ENCODE measurements around the gene SLC4A1AP.

Gene SLC4A1AP

DNA sequence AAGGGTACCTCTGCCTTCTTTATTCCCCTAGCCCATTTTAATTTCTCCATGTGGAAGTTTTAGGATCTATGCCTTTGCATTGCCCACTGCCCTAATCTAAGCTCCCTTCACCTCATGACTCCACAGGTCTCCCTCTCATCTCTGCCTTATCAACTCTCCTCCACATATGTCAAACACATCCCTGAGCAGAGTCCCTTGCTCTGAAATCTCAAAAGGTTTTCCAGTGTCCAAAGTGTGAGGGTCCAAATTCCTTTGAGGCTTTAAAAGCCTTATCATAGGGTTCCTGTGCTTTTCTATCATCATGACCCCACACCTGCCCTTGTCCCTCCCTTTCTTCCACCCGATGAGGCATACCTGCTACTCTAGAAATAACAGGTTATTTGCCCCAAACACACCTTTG is 38.6 kb downstream of the SLC4A1AP start:
- H3K27me3 ChIP-seq (ENCODE audit: low read depth, low read length), result no peaks in the 10 kb centered on the region
- no peak overlapping the region for H3K27ac ChIP-seq (ENCODE audit: low read length)
- no peaks in the 10 kb centered on the region for H3K4me1 ChIP-seq (ENCODE audit: low read length)

DNA sequence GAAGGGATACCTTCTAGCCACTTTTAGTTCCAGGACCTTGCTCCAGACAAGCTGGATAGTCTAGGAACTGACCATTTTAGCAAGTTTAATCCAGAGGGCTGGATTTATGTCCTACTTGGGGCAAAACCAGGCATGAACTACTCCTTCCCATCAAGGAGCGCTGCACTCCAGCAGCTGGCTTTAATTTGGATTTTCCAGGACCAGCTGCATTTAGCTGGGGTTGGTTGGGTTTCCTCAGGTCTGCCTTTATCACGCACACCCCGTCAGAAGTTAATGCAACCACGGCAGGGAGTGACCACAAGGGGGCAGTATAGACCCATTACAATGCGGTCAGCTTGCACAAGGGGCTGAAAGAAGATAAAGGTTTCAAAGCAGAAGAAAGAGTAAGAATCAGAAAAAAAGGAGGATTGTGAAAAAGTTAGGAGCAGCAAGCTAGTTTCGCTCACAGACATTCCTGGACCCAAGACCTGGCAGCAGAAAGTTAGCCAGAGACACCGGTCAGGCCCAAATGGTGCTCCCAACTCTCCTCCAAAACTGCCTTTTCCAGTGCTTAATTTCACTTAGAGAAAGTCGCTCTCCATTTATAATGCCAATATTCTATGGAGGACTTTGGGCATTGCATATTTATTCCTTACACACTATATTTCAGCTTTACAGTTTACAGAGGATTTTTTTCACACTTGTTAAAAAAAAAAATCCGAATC is 40.1 kb downstream of the SLC4A1AP start:
- Histone ChIP-seq H3K9ac (ENCODE audit: low read length) (no peak overlapping the region), H3K36me3 (replicated peaks; ENCODE audit: low read depth, low read length) (no peaks in the 10 kb centered on the region), H3K27ac (ENCODE audit: low read length) (no peak overlapping the region), H3K79me2 (ENCODE audit: low read length) (no peaks in the 10 kb centered on the region), H3K4me1 (ENCODE audit: low read length) (no peaks in the 10 kb centered on the region), H4K20me1 (ENCODE audit: insufficient read depth, low read length) (no peaks in the 10 kb centered on the region), H3K4me2 (ENCODE audit: low read length) (peak overlapping the region; percentile 10; the same call in 1 of the 2 replicates), H3K4me3 (ENCODE audit: low read length) (no peak overlapping the region), H2AFZ (ENCODE audit: low read depth, low read length) (no peak overlapping the region), H3K27me3 (ENCODE audit: low read depth, low read length) (no peaks in the 10 kb centered on the region), H3K9me3 (ENCODE audit: insufficient read depth, low read length) (no peaks in the 10 kb centered on the region)
- TF ChIP-seq, protein P1, sequence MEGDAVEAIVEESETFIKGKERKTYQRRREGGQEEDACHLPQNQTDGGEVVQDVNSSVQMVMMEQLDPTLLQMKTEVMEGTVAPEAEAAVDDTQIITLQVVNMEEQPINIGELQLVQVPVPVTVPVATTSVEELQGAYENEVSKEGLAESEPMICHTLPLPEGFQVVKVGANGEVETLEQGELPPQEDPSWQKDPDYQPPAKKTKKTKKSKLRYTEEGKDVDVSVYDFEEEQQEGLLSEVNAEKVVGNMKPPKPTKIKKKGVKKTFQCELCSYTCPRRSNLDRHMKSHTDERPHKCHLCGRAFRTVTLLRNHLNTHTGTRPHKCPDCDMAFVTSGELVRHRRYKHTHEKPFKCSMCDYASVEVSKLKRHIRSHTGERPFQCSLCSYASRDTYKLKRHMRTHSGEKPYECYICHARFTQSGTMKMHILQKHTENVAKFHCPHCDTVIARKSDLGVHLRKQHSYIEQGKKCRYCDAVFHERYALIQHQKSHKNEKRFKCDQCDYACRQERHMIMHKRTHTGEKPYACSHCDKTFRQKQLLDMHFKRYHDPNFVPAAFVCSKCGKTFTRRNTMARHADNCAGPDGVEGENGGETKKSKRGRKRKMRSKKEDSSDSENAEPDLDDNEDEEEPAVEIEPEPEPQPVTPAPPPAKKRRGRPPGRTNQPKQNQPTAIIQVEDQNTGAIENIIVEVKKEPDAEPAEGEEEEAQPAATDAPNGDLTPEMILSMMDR (IDR thresholded peaks at IDR 0.05; ENCODE audit: low read depth, low read length), result peak; percentile 96
- TF ChIP-seq EZH2phosphoT487 (IDR thresholded peaks at IDR 0.05; ENCODE audit: low read depth), result no peak

More for the DNA sequence above, 38.6 kb downstream of the SLC4A1AP start:
- TF ChIP-seq, protein P1 (IDR thresholded peaks at IDR 0.05; ENCODE audit: low read depth, low read length), result no peak
- TF ChIP-seq EZH2phosphoT487 (IDR thresholded peaks at IDR 0.05; ENCODE audit: low read depth), result no peak
- Histone ChIP-seq H3K9ac (ENCODE audit: low read length) (no peak overlapping the region), H3K4me2 (ENCODE audit: low read length) (no peak overlapping the region), H2AFZ (ENCODE audit: low read depth, low read length) (no peak overlapping the region), H3K79me2 (ENCODE audit: low read length) (no peaks in the 10 kb centered on the region), H3K9me3 (ENCODE audit: insufficient read depth, low read length) (no peaks in the 10 kb centered on the region), H3K36me3 (replicated peaks; ENCODE audit: low read depth, low read length) (no peaks in the 10 kb centered on the region), H3K4me3 (ENCODE audit: low read length) (no peak overlapping the region), H4K20me1 (ENCODE audit: insufficient read depth, low read length) (no peaks in the 10 kb centered on the region)

DNA sequence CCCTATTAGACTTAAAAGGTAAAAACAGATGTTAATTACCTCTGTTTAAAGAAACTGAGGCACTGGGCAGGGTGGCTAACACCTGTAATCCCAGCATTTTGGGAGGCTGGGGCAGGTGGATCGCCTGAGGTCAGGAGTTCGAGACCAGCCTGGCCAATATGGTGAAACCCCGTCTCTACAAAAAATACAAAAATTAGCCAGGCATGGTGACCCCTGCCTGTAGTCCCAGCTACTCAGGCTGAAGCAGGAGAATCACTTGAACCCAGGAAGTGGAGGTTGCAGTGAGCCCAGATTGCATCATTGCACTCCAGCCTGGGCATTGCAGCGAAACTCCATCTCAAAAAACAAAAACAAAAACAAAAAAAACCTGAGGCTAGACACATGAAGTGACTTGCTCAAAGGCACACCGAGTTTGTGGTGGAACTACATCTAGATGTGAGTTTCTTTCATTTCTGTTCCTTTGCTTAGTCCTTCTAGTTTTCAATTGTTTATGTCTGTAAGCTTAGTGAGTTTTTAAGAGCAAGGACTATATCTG is 40.7 kb downstream of the SLC4A1AP start:
- H2AFZ ChIP-seq (ENCODE audit: low read depth, low read length), result no peak overlapping the region
- H3K27me3 ChIP-seq (ENCODE audit: low read depth, low read length), result no peaks in the 10 kb centered on the region
- no peak overlapping the region for H3K9ac ChIP-seq (ENCODE audit: low read length)
- no peak overlapping the region for H3K27ac ChIP-seq (ENCODE audit: low read length)
- H3K36me3 ChIP-seq (replicated peaks; ENCODE audit: low read depth, low read length), result no peaks in the 10 kb centered on the region
- no peaks in the 10 kb centered on the region for H3K9me3 ChIP-seq (ENCODE audit: insufficient read depth, low read length)
- no peak for TF ChIP-seq EZH2phosphoT487 (IDR thresholded peaks at IDR 0.05; ENCODE audit: low read depth)
- TF ChIP-seq, protein P1 (IDR thresholded peaks at IDR 0.05; ENCODE audit: low read depth, low read length), result no peak
- H3K4me2 ChIP-seq (ENCODE audit: low read length), result no peak overlapping the region
- no peaks in the 10 kb centered on the region for H3K4me1 ChIP-seq (ENCODE audit: low read length)
- no peak overlapping the region for H3K4me3 ChIP-seq (ENCODE audit: low read length)
- H4K20me1 ChIP-seq (ENCODE audit: insufficient read depth, low read length), result no peaks in the 10 kb centered on the region
- H3K79me2 ChIP-seq (ENCODE audit: low read length), result no peaks in the 10 kb centered on the region

DNA sequence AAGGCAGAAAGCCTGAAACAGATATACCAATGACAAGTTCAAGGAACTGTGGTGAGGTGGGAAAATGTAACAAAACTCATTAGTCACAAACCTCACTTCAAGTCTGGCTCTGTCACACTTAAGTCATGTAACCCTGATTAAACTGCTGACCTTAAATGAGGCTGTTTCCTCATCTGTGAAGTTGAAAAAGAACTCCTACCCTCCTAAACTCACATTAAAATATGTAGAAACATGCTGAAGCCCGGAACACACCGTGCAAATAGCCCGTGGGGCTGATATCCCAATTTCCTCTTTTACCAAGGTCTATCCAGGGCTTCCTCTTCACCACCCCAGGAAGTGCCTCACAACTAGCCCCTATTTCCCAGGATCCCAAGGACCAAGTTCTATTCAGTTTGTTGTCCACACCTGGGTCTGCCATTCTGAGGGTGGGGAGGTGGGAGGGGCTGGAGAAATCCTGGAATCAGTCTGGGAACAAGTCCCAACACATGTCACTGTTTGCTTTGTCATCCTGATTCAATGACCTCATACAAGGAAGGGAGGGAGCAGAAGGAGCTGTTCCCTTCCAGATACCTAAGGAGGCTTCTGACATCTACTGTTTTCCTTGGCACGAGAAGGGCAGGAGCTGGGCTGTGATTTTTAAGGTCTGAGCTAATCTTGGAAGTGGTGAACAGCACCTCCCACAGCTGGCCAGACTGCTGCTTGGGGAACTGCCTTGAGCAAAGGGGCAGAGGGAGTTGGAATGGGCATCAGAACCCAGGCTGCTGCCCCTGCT is 42.3 kb downstream of the SLC4A1AP start:
- no peak overlapping the region for H3K27ac ChIP-seq (ENCODE audit: low read length)
- H3K9ac ChIP-seq (ENCODE audit: low read length), result no peak overlapping the region

More for the DNA sequence above, 42.3 kb downstream of the SLC4A1AP start:
- no peaks in the 10 kb centered on the region for H4K20me1 ChIP-seq (ENCODE audit: insufficient read depth, low read length)
- TF ChIP-seq EZH2phosphoT487 (IDR thresholded peaks at IDR 0.05; ENCODE audit: low read depth), result no peak
- TF ChIP-seq, protein P1 (IDR thresholded peaks at IDR 0.05; ENCODE audit: low read depth, low read length), result no peak
- 0 out of 2 replicates have a peak, but pooled peaks cover 5% of the 10 kb centered on the region for H3K27me3 ChIP-seq (ENCODE audit: low read depth, low read length)
- no peaks in the 10 kb centered on the region for H3K9me3 ChIP-seq (ENCODE audit: insufficient read depth, low read length)
- no peaks in the 10 kb centered on the region for H3K79me2 ChIP-seq (ENCODE audit: low read length)
- no peaks in the 10 kb centered on the region for H3K36me3 ChIP-seq (replicated peaks; ENCODE audit: low read depth, low read length)
- H3K4me2 ChIP-seq (ENCODE audit: low read length), result no peak overlapping the region
- no peak overlapping the region for H3K4me3 ChIP-seq (ENCODE audit: low read length)
- H3K4me1 ChIP-seq (ENCODE audit: low read length), result no peaks in the 10 kb centered on the region
- no peak overlapping the region for H2AFZ ChIP-seq (ENCODE audit: low read depth, low read length)
